H1 (cell line): Measurements from ENCODE around the gene MACROD2. TPM values are rescaled to one million over a fixed set of nuclear protein-coding genes. Genes with fewer than 3 reads are reported as not detected.

ENCODE experiments used
- CTBP2 ChIP-seq: IDR thresholded peaks from 2 replicates; pipeline ENCODE4 v1.7.0; 2011; ENCODE audit warnings: borderline replicate concordance, mild to moderate bottlenecking, moderate library complexity, mixed read lengths, low read length; ENCODE audit not compliant: insufficient read depth, insufficient read length
- GTF2F1 ChIP-seq: IDR thresholded peaks from 2 replicates; pipeline ENCODE4 v1.6.1; 2012; ENCODE audit warnings: low read depth, low read length, improper control_type of control experiment, borderline replicate concordance
- HDAC2 ChIP-seq, 2 experiments: fragments of 300-600 bp in 1 of 2; sonication (generic) in 1 of 2; IDR thresholded peaks; 2 replicates each; pipeline ENCODE4 v1.6.1; 2011 to 2012; ENCODE audit warnings: low read depth in 2 of 2, low read length in 2 of 2, mild to moderate bottlenecking in 2 of 2, moderate library complexity in 2 of 2, borderline replicate concordance in 1 of 2, inconsistent platforms in 1 of 2
- JUND ChIP-seq: IDR thresholded peaks from 2 replicates; pipeline ENCODE4 v1.6.1; 2011; ENCODE audit warnings: mild to moderate bottlenecking, improper control_type of control experiment, low read length
- KDM5A ChIP-seq: fragments of 200-600 bp; IDR thresholded peaks from 2 replicates; pipeline ENCODE4 v1.7.1; 2012; ENCODE audit warnings: mild to moderate bottlenecking, low read length, inconsistent platforms, mixed read lengths
- RFX5 ChIP-seq: IDR thresholded peaks from 2 replicates; pipeline ENCODE4 v1.6.1; 2011; ENCODE audit warnings: low read depth, low read length, improper control_type of control experiment, borderline replicate concordance
- SP4 ChIP-seq: IDR thresholded peaks from 2 replicates; pipeline ENCODE4 v1.6.1; 2012; ENCODE audit warnings: low read length, inconsistent platforms
- polyA plus RNA-seq, 7 experiments: library from polyadenylated mRNA; depleted of rRNA in 3 of 7; stranded (reverse) in 5 of 7; unstranded in 2 of 7; fragments of >200 nt in 5 of 7; fragments of 200-250 nt in 2 of 7; gene quantifications; 1 replicate in 5 of 7; 2 replicates in 1 of 7; 4 replicates in 1 of 7; pipeline versions ENCODE4 v1.2.1 to v1.2.3, GENCODE V29; 2011 to 2013; ENCODE audit warnings: missing spikeins in 2 of 7, mixed read lengths in 2 of 7
- total RNA-seq: library from RNA; stranded (reverse); fragmentation: NEBNext Ultra II Directional; extraction: Animal tissue kit (Norgen Biotek cat#: 25700); gene quantifications from 2 replicates; pipeline ENCODE4 v1.2.1, GENCODE V29; 2021

Gene MACROD2
- total and polyA plus RNA-seq, 2 of the 8 experiments (the other 6 are each of a cell fraction or from before 2014, with no cell fraction given) = 0.70 to 3.9 TPM

DNA sequence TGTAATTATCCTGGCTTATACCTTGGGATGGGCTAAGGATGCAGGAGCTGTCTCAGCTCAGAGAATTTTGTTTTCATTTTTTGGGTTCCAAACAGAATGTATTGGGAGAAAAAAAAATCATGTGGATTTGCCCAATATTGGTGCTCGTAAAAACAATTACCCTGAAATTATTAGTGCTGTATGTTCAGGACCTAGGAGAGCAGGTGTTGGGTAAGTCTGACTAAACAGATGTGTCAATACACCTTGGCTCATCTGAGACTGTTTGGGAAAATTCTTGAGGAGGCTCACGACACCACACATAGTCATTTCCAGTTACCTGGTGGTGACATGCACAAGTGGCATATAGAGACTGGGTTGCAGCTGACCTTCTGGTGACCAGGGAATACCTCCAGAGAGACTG, 1144.2 kb downstream of the MACROD2 start (continued):
- TF ChIP-seq HDAC2 (IDR thresholded peaks at IDR 0.05; ENCODE audit: borderline replicate concordance in 1 of 2, low read depth in 2 of 2, low read length in 2 of 2) (no peak), RFX5 (no peak), CTBP2 (no peak), JUND (no peak), KDM5A (no peak), GTF2F1 (no peak), SP4 (no peak)
- TF ChIP-seq, all 59 proteins: peak for 0
